HG02588 (cell line): ENCODE results near the gene ASB8.

ENCODE experiments used
- ATAC-seq: cut with Tn5 transposase; IDR thresholded peaks from one replicate; pipeline ENCODE4 v1.9.1; 2021; ENCODE audit warnings: mild to moderate bottlenecking, moderate library complexity; ENCODE audit not compliant: unreplicated experiment

The ASB8 gene

DNA sequence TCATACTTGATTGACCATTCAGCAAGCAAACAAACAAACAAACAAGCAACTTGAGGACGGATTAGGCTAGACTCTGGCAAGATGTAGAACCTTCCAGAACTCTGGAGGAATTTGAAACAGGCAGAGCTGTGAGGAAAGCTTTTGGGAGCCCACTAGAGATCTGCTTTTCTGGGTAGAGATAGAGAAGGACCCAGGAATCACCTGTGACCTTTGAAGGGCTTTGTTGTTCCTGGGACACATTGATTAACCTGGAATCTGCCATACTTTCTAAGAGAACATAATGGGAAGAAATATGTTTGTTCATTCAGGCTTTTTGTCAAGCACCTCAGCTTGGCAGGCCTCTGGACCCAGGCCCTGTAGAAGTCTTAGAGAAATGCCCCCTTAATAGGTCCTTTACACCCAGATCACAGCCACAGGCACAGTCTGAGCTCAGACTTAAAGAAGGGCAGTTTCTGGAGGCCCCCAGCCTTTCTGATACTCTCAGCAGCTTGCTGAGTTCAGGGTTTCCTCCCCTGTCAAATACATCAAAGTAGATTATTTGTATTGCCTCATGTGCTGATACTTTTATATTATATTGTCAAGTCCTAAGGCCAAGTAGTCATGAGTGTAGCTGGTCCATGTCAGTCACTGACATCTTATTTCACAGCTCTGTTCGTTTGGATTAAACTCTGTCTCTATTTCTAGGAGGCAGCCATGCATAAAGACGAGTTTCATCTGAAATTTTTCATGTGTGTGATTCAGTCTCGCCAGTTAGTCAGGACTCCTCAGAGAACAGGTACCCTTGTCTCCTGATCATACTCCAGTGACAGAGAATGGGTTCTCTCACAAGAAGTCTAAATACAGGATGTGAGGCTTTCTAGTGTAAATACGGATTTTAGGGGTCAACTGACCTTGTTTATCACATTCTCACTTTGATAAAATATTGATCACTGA lies 50.4 kb downstream of the ASB8 start:
- ATAC-seq = no peak

DNA sequence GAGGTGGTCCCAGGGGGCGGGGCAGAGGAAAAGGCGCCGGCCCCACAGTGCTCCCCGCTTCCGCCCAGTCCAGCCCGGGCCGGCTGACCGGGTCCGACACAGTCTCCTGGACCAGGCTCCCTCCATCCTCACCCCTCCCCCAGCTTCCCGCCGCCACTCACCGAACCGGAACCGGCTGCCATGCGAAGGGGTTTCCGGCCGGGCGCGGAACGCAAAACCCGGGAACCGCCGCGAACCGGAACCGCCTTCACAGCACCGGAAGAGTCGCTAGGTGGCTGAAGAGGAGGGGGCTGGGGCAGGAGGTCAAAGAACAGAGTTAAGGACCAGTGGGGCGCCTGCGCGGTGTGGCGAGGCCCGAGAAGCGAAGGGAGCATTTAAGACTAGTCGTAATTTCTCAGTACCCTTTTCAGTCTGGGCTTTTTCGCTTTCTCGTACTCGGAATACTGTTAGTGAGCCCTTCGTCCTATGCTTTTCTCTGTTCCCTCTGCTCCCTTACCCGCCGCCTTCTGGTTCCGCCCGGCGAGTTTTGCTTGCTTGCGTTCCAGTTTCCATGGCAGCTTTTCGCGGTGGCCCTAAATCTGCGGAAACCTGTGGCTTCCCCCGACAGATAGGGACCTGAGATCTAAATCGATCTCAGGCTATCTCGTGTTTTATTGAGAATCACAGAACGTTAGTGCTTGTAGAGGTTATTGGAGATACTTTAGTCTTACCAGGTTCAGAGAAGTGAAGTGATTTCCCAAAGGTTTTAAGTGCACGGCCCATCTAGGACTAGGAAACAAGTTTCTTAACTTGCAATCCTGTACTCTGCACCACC lies 51.2 kb downstream of the ASB8 start, which contains the start of gene SENP1:
Gene SENP1, minus strand, starts transcription at position 213 of the 814 bp plus-strand sequence. CDS start 4,607 bp downstream, outside the sequence.
- peak; percentile 74 for ATAC-seq

- ATAC-seq = peak; percentile 26
Observed at GRCh38 chr12:48105321-48105866, 51.9 kb downstream of the ASB8 start.

DNA sequence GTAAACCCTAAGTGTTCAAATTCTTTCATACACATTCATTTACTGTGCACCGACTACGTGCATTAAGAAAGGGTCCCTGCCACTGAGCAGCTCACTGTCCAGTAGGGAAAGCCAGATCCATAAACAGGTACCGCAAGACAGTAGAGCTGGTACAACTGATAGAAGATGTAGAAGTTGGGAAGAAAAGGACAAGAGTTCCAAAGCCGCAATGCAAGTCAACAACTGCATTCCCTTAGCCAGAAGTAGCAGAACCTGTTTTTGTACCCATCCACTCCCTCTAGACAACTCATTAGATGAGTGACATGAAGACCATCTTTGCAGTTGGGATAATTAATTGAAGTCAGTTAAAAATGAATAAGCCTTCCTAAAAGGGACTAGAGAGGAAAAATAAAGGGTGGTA lies 52.8 kb downstream of the ASB8 start:
- ATAC-seq = no peak
